Natural killer cell (primary cell): ENCODE measurements around the gene TCHP. TPM values are rescaled to one million over a fixed set of nuclear protein-coding genes. Genes with fewer than 3 reads are reported as not detected.

Experiments used
- ATAC-seq, 3 donors: fragments of 150-1000 bp in 2 of 3; fragments of 200-7000 bp in 1 of 3; cut with Tn5 transposase; 1 replicate in 1 of 3; 2 replicates in 2 of 3; pipeline ENCODE4 v1.10.0; 2021; ENCODE audit warnings: mild to moderate bottlenecking in 2 of 3, moderate library complexity in 2 of 3
- DNase-seq, 2 donors: peaks; one replicate each; pipeline versions ENCODE4 v3.0.0 to v3.0.0-alpha.2; 2013 to 2021; ENCODE audit warnings: mixed read lengths in 1 of 2
- H3K27ac ChIP-seq: one replicate; pipeline ENCODE4 v1.5.1; 2013; ENCODE audit warnings: mild to moderate bottlenecking, low read length
- H3K27me3 ChIP-seq: one replicate; pipeline ENCODE4 v1.6.1; 2013; ENCODE audit warnings: low read length; ENCODE audit not compliant: control insufficient read depth, insufficient read depth
- H3K36me3 ChIP-seq: one replicate; pipeline ENCODE4 v1.6.1; 2013; ENCODE audit warnings: low read length; ENCODE audit not compliant: control insufficient read depth, insufficient read depth
- H3K4me1 ChIP-seq: one replicate; pipeline ENCODE4 v1.6.1; 2013; ENCODE audit warnings: low read length; ENCODE audit not compliant: control insufficient read depth, insufficient read depth
- H3K4me3 ChIP-seq: one replicate; pipeline ENCODE4 v1.5.1; 2013; ENCODE audit warnings: low read length
- H3K9me3 ChIP-seq: one replicate; pipeline ENCODE4 v1.6.1; 2013; ENCODE audit warnings: low read length; ENCODE audit not compliant: control insufficient read depth, insufficient read depth
- H3K27ac Mint-ChIP-seq, 2 donors: one replicate each; pipeline ENCODE4 v1.8.0; 2022; ENCODE audit warnings: mild to moderate bottlenecking in 2 of 2, mixed read lengths in 2 of 2, moderate library complexity in 1 of 2
- H3K27me3 Mint-ChIP-seq, 2 donors: one replicate each; pipeline ENCODE4 v1.8.0; 2022; ENCODE audit warnings: low read depth in 2 of 2, mixed read lengths in 2 of 2
- H3K36me3 Mint-ChIP-seq: one replicate; pipeline ENCODE4 v1.8.0; 2022; ENCODE audit warnings: mixed read lengths
- H3K4me1 Mint-ChIP-seq, 2 donors: one replicate each; pipeline ENCODE4 v1.8.0; 2022; ENCODE audit warnings: mixed read lengths in 2 of 2
- H3K4me3 Mint-ChIP-seq: one replicate; pipeline ENCODE4 v1.8.0; 2022; ENCODE audit warnings: mild to moderate bottlenecking, moderate library complexity, mixed read lengths
- H3K9me3 Mint-ChIP-seq, 2 donors: one replicate each; pipeline ENCODE4 v1.8.0; 2022; ENCODE audit warnings: mixed read lengths in 2 of 2
- CTCF ChIP-seq: fragments of 200-600 bp; IDR thresholded peaks from one replicate; pipeline ENCODE4 v1.8.0; 2022; ENCODE audit warnings: antibody characterized with exemption
- WGBS: methylation state at CpG from one replicate; pipeline ENCODE4 v1.1.7; 2013; ENCODE audit warnings: missing lambda C conversion rate; ENCODE audit not compliant: insufficient coverage; 5-methylcytosine and 5-hydroxymethylcytosine counted together
- intact Hi-C: fragments of 100-400 bp; cut with micrococcal nuclease; formaldehyde crosslinking; loops from one replicate; pipeline ENCODE4 v1.14.2; 2022
- total RNA-seq, 4 donors: library from RNA; stranded (reverse); fragments of 120-200 nt in 1 of 4; gene quantifications; one replicate each; pipeline versions ENCODE4 v1.2.3 to v1.2.4, GENCODE V29; 2013 to 2022

TCHP gene
- total RNA-seq, 3 donors from 2014 or later (not counting 1 experiment from before 2014, with no cell fraction given), result 33.7 to 42.5 (median 38.7) TPM

- Histone ChIP-seq H3K36me3 (peaks cover 63% of the 10 kb centered on the region), H3K4me1 (no peaks in the 10 kb centered on the region), H3K27me3 (no peaks in the 10 kb centered on the region), H3K9me3 (no peaks in the 10 kb centered on the region), H3K4me3 (no peak overlapping the region), H3K27ac (no peak overlapping the region)
- TF ChIP-seq CTCF, result no peak
- Mint-ChIP-seq H3K27me3 (no peaks in the 10 kb centered on the region), H3K9me3 (no peaks in the 10 kb centered on the region), H3K36me3 (peaks cover 8% of the 10 kb centered on the region), H3K4me1 (peaks cover 0 to 3% of the 10 kb centered on the region in 2 donors), H3K4me3 (no peak overlapping the region), H3K27ac (no peak overlapping the region)
- WGBS, result 98% methylated on average over 7 of the region's 7 CpGs
- ATAC-seq (no peak), DNase-seq (no peak)
- intact Hi-C loops, result no loop called here
Observed at GRCh38 chr12:109958374-109958773, 58.3 kb downstream of the TCHP start.

GRCh38 chr12:109959411-109960093 is 59.5 kb downstream of the TCHP start:
- Mint-ChIP-seq H3K27me3 (no peaks in the 10 kb centered on the region), H3K36me3 (peaks cover 8% of the 10 kb centered on the region), H3K4me3 (no peak overlapping the region), H3K27ac (no peak overlapping the region), H3K9me3 (no peaks in the 10 kb centered on the region), H3K4me1 (peaks cover 5 to 6% of the 10 kb centered on the region in 2 donors)
- no peak for DNase-seq
- TF ChIP-seq CTCF, result no peak
- WGBS, result 100% methylated on average over 2 of the region's 8 CpGs
- ATAC-seq, result no peak
- Histone ChIP-seq H3K9me3 (no peaks in the 10 kb centered on the region), H3K4me1 (no peaks in the 10 kb centered on the region), H3K27me3 (no peaks in the 10 kb centered on the region), H3K36me3 (peaks cover 68% of the 10 kb centered on the region), H3K4me3 (no peak overlapping the region), H3K27ac (no peak overlapping the region)
- intact Hi-C loops, result no loop called here

- intact Hi-C loops, result no loop called here
- H3K27ac ChIP-seq, result no peak overlapping the region
- no peak for DNase-seq
- H3K27me3 Mint-ChIP-seq, result no peaks in the 10 kb centered on the region
- H3K4me1 Mint-ChIP-seq, result peaks cover 5 to 6% of the 10 kb centered on the region in 2 donors
- peaks cover 78% of the 10 kb centered on the region for H3K36me3 ChIP-seq
- H3K4me3 ChIP-seq, result no peak overlapping the region
- WGBS, result 86% methylated on average over 14 of the region's 14 CpGs
- H3K4me1 ChIP-seq, result no peaks in the 10 kb centered on the region
- TF ChIP-seq CTCF, result no peak
- H3K27ac Mint-ChIP-seq, result peak overlapping the region in 1 of 2 donors; percentile 27
- no peaks in the 10 kb centered on the region for H3K9me3 ChIP-seq
- H3K9me3 Mint-ChIP-seq, result no peaks in the 10 kb centered on the region
- peaks cover 8% of the 10 kb centered on the region for H3K36me3 Mint-ChIP-seq
- H3K27me3 ChIP-seq, result no peaks in the 10 kb centered on the region
- no peak for ATAC-seq
- no peak overlapping the region for H3K4me3 Mint-ChIP-seq
Observed at GRCh38 chr12:109961201-109961600, 61.1 kb downstream of the TCHP start.

GRCh38 chr12:109961612-109962011 is 61.5 kb downstream of the TCHP start:
- Mint-ChIP-seq H3K27me3 (no peaks in the 10 kb centered on the region), H3K27ac (peak overlapping the region in 1 of 2 donors; percentile 27), H3K4me1 (peaks cover 5 to 6% of the 10 kb centered on the region in 2 donors), H3K36me3 (peaks cover 11% of the 10 kb centered on the region), H3K4me3 (no peak overlapping the region), H3K9me3 (no peaks in the 10 kb centered on the region)
- H3K4me3 ChIP-seq, result no peak overlapping the region
- DNase-seq (no peak), ATAC-seq (no peak)
- no peak overlapping the region for H3K27ac ChIP-seq
- no peaks in the 10 kb centered on the region for H3K4me1 ChIP-seq
- H3K36me3 ChIP-seq, result peaks cover 79% of the 10 kb centered on the region
- intact Hi-C loops, result no loop called here
- WGBS, result 95% methylated on average over 6 of the region's 6 CpGs
- H3K27me3 ChIP-seq, result no peaks in the 10 kb centered on the region
- H3K9me3 ChIP-seq, result no peaks in the 10 kb centered on the region
- no peak for TF ChIP-seq CTCF
